Sigmoid colon (tissue), 4 donors: ENCODE results near the gene ACOX3.

ENCODE experiments used
- CTCF ChIP-seq, 4 experiments: fragments of 450-650 bp in 3 of 4; fragments of 200-600 bp in 1 of 4; IDR thresholded peaks; one replicate each; pipeline ENCODE4 v1.5.1; 2016 to 2019; ENCODE audit warnings: antibody characterized with exemption in 4 of 4, mild to moderate bottlenecking in 3 of 4, moderate library complexity in 2 of 4
- EP300 ChIP-seq, 4 donors: sonication (generic); formaldehyde crosslinking; IDR thresholded peaks; one replicate each; pipeline ENCODE4 v1.6.1; 2017; ENCODE audit warnings: antibody characterized with exemption in 4 of 4
- POLR2A ChIP-seq, 2 donors: fragments of 450-650 bp; IDR thresholded peaks; one replicate each; pipeline ENCODE4 v1.6.1; 2016; ENCODE audit warnings: antibody characterized with exemption in 2 of 2, mild to moderate bottlenecking in 2 of 2, moderate library complexity in 2 of 2
- POLR2AphosphoS5 ChIP-seq, 4 donors: sonication (generic); formaldehyde crosslinking; IDR thresholded peaks; one replicate each; pipeline ENCODE4 v1.6.1; 2017; ENCODE audit warnings: antibody characterized with exemption in 4 of 4

- TF ChIP-seq EP300 (IDR thresholded peaks at IDR 0.05) (no peak), CTCF (IDR thresholded peaks at IDR 0.05) (no peak), POLR2A (IDR thresholded peaks at IDR 0.05) (no peak), POLR2AphosphoS5 (IDR thresholded peaks at IDR 0.05) (no peak)
These were observed 71.5 kb downstream of the ACOX3 start for GRCh38 chr4:8368998-8369397.
